ENCODE results near the gene SPOCK1.

The SPOCK1 gene

GRCh38 chr5:137148159-137148558 is 351.0 kb downstream of the SPOCK1 start:
- no peak for DNase-seq (ENCODE audit: low read depth)

- no peak for DNase-seq (ENCODE audit: low read depth)
Observed at GRCh38 chr5:137147346-137147745, 351.8 kb downstream of the SPOCK1 start.

GRCh38 chr5:137146402-137146890 is 352.7 kb downstream of the SPOCK1 start:
- no peak for DNase-seq (ENCODE audit: low read depth)

- DNase-seq (ENCODE audit: low read depth), result no peak
Observed at GRCh38 chr5:137145721-137146120, 353.4 kb downstream of the SPOCK1 start.

- no peak for DNase-seq (ENCODE audit: low read depth)
Observed at GRCh38 chr5:137144656-137145055, 354.5 kb downstream of the SPOCK1 start.

- DNase-seq (ENCODE audit: low read depth), result no peak
Observed at GRCh38 chr5:137142764-137143605, 356.1 kb downstream of the SPOCK1 start.

- no peak for DNase-seq (ENCODE audit: low read depth)
Observed at GRCh38 chr5:137142346-137142745, 356.8 kb downstream of the SPOCK1 start.

- no peak for DNase-seq (ENCODE audit: low read depth)
Observed at GRCh38 chr5:137141779-137142178, 357.3 kb downstream of the SPOCK1 start.

- DNase-seq (ENCODE audit: low read depth), result no peak
Observed at GRCh38 chr5:137136991-137137632, 362.0 kb downstream of the SPOCK1 start.

- DNase-seq (ENCODE audit: low read depth), result no peak
Observed at GRCh38 chr5:137134920-137135532, 364.1 kb downstream of the SPOCK1 start.

GRCh38 chr5:137129886-137130680 is 369.0 kb downstream of the SPOCK1 start:
- DNase-seq (ENCODE audit: low read depth), result no peak

- no peak for DNase-seq (ENCODE audit: low read depth)
Observed at GRCh38 chr5:137128012-137128411, 371.1 kb downstream of the SPOCK1 start.

GRCh38 chr5:137126829-137127228 is 372.3 kb downstream of the SPOCK1 start:
- no peak for DNase-seq (ENCODE audit: low read depth)

GRCh38 chr5:137122558-137122957 is 376.6 kb downstream of the SPOCK1 start:
- no peak for DNase-seq (ENCODE audit: low read depth)

- DNase-seq (ENCODE audit: low read depth), result no peak
Observed at GRCh38 chr5:137122075-137122474, 377.1 kb downstream of the SPOCK1 start.

- no peak for DNase-seq (ENCODE audit: low read depth)
Observed at GRCh38 chr5:137119321-137119720, 379.8 kb downstream of the SPOCK1 start.

GRCh38 chr5:137118629-137119028 is 380.5 kb downstream of the SPOCK1 start:
- no peak for DNase-seq (ENCODE audit: low read depth)

GRCh38 chr5:137115152-137115551 is 384.0 kb downstream of the SPOCK1 start:
- no peak for DNase-seq (ENCODE audit: low read depth)

- no peak for DNase-seq (ENCODE audit: low read depth)
Observed at GRCh38 chr5:137114529-137114928, 384.6 kb downstream of the SPOCK1 start.

- DNase-seq (ENCODE audit: low read depth), result no peak
Observed at GRCh38 chr5:137113939-137114338, 385.2 kb downstream of the SPOCK1 start.

- no peak for DNase-seq (ENCODE audit: low read depth)
Observed at GRCh38 chr5:137113161-137113560, 386.0 kb downstream of the SPOCK1 start.

Data from activated T-helper 9 cell treated with anti-CD3 and anti-CD28 coated beads, Interleukin-2, amount 50 U/mL, for 16 hours (primary cell).